GM21526 (cell line): ENCODE measurements around the gene COL6A1.
"Not testable (repeated sequence)": the region's sequence is repeated elsewhere in the genome, so short reads cannot be mapped to it uniquely, and the experiment has no call there.

Experiments
- ATAC-seq: cut with Tn5 transposase; IDR thresholded peaks from one replicate; pipeline ENCODE4 v1.9.1; 2021; ENCODE audit warnings: moderate library complexity; ENCODE audit not compliant: unreplicated experiment, low FRiP score

Gene COL6A1

DNA sequence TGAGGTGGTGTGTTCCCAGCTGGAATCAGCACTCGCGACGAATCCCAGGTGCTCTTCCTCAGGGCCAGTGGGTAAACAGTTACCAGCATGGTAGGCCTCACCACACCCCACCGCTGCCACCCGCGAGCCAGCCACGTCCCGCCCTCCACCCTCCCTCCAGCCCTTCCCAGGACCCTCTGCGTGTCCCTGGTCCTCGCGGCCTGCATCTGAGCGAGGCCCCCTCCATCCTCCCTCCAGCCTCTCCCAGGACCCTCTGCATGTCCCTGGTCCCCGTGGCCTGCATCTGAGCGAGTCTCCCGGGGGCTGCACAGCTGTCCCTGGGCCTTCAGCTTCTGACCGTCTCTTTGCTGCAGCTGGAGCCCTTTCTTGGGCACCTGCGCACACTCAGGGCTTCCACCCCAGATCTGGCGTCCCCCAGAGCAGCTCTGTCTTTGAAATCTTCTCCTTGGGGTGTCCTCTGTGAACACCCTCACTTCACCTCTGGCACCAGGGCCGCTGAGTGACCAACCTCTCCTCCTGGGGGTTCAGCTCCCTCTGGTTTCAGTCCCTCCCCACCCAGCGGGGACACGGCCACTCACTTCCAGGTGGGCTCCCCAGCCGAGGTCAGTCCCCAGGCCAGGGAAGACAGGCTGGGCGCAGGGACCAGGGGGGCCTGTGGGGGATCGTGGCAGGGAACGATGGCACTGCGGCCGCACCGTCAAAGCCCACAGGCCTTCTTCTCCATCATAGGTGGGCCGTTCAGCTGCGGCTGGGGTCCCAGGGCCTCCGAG, 58.5 kb downstream of the COL6A1 start:
- ATAC-seq: no peak

GRCh38 chr21:46040707-46041106, 59.1 kb downstream of the COL6A1 start:
- no peak for ATAC-seq

DNA sequence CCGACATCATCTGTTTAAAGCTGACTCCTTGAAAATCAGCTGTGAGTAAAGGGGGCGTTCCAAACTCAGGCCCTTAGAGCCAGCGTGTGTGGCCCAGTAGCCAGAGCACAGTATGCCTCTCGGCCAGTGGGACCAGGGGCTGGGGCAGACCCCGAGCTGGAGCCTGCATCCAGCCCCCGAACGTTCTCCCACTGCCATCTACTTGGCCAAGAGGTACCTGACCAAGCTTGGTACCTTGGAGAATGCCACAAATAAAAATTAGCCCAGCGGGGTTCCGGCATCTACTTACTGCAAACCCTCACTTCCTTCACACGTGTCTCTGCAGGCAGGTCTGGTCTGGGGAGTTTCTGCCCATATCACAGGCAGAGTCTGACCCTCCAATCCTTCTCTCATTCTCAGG, 59.6 kb downstream of the COL6A1 start:
- no peak for ATAC-seq

DNA sequence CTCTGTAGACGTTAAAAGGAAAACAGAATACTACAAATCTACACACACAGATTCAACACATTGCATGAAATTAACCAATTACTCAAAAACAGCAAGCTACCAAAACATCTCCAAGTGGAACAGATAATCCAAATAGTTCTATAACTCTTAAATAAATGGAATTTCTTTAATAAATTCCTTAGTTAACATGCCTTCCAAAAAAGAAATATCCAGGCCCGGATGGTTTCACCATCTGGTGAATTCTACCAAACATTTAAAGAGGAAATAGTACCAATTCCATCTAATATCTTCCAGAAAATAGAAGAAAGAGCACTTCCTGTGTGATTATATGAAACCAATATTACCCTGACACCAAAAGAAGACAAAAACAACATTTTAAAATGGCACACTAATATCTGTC, 63.6 kb downstream of the COL6A1 start:
- ATAC-seq: no peak

- ATAC-seq: no peak
These were observed 64.9 kb downstream of the COL6A1 start for GRCh38 chr21:46046471-46046870.

DNA sequence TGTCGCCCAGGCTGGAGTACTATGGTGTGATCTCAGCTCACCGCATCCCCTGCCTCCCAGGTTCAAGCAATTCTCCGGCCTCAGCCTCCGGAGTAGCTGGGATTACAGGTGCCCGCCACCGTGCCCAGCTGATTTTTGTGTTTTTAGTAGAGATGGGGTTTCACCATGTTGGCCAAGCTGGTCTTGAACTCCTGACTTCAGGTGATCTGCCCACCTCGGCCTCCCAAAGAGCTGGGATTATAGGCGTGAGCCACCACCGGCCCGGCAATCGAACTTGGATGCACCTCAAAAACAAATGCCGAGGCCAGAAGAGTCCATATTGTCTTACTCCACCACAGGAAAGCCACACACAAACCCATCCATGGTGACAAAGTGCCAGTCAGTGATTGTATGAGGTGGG, 65.3 kb downstream of the COL6A1 start:
- ATAC-seq: not testable (repeated sequence)

GRCh38 chr21:46048926-46049889, 67.6 kb downstream of the COL6A1 start:
- ATAC-seq: no peak

GRCh38 chr21:46049890-46050667, 68.5 kb downstream of the COL6A1 start:
- no peak for ATAC-seq

DNA sequence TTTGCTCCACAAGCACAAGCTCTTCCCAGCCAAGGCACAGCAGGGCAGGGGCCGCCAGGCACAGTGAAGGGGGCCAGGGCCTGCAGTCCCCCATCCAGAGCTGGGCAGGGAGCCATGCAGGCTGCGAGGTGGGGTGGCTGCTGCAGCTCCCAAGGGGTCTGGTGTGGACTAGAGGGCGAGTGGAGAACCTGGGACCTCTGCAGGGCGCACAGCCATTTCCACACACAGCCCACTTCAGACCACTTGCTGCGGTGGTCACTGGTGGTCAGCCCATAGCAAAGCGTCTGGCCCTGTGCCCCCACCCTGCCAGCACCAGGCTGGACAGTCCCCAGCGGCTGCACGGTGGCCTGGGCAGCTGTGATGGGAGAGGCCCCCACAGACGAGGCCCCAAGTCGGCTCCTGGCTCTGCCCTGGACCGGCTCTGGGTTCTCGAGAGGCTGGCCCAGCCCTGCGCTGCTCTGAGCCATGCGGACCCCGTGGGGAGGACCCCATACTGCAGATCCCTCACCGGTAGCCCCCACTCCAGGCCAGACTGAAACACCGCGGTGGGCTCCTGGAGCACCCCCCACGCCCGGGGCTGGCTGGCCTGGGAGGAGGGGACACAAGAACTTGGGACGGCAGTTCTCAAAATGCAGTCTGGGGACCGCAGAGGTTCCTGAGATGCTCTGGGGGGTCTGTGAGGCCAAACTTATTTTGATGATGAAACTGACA, 69.3 kb downstream of the COL6A1 start:
- ATAC-seq: no peak

DNA sequence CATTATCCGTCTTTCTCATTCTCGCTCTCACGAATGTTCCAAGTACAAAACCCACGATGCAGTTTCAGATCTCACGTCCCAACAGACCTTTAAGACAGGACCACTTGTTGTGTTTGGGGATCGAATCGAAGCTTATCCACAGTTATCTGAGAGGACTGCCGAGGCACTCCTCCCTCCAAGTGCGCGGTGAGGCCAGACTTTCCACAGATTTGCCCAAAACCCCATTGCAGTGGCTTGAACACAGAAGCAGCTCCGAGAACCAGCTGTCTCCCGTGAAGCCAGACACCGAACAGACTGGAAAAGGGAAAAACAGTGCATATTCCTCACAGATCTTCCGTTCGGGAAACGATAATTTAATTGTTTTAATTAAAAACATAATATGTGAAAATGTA, 69.8 kb downstream of the COL6A1 start:
- no peak for ATAC-seq

- ATAC-seq: no peak
These were observed 70.5 kb downstream of the COL6A1 start for GRCh38 chr21:46051821-46052675.

DNA sequence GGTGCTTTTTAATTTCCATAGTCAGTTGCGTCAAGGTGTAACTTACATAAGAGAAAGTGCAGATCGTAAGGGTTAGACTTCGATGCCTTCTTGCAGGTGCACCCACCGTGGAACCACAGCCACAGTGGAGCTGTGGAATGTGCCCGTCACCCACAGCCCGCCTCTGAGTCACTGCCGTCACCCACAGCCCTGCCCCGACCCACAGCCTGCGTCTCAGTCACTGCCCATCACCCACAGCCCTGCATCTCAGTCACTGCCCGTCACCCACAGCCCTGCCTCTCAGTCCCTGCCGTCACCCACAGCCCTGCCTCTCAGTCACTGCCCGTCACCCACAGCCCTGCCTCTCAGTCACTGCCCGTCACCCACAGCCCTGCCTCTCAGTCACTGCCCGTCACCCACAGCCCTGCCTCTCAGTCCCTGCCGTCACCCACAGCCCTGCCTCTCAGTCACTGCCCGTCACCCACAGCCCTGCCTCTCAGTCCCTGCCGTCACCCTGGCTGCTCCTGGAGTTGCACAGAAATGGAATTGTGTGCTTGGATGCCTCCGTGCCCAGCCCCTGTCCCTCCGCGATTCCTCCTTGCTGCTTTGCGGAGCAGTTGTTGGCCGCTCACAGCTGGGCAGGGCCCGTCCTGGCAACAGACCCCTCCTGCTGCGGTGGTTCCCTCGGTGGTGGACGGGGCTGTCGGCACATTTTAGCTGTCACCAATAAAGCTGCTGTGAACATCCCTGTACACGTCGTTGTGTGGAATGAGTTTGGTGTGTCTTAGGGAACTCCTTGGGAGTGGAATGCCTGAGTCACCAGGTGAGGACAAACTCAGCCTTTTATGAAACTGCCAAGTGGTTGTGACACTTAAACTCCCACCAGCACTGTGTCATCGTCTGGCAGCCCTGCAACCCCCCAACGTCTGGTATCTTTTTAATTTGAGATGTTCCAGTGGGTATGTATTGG, 71.4 kb downstream of the COL6A1 start:
- ATAC-seq: no peak

GRCh38 chr21:46054031-46054430, 72.5 kb downstream of the COL6A1 start:
- ATAC-seq: no peak

GRCh38 chr21:46054451-46054881, 72.9 kb downstream of the COL6A1 start:
- no peak for ATAC-seq
